HCT116 (cell line): ENCODE results near the gene PVR. TPM values are rescaled to one million over a fixed set of nuclear protein-coding genes. Genes with fewer than 3 reads are reported as not detected.

Experiments
- ATAC-seq: fragments of 200-7000 bp; cut with Tn5 transposase; 2 replicates; pipeline ENCODE4 v1.9.1; 2020; ENCODE audit warnings: mild to moderate bottlenecking, moderate library complexity
- BruUV-seq: library from RNA; stranded (reverse); fragments of 400-500 nt; replicated peaks from 2 replicates; lab custom pipeline; 2021; lab: Mats Ljungman, UMichigan
- CTCF ChIA-PET: fragments of 300-600 bp; sonication (Branson Sonifier 250); formaldehyde crosslinking; loops from one replicate; lab custom pipeline; 2021; ENCODE audit warnings: antibody characterized with exemption; lab: Charles Lee
- POLR2A ChIA-PET: fragments of 300-600, 350-600 bp; sonication (Branson Sonifier 250); formaldehyde crosslinking; loops from one replicate; lab custom pipeline; 2021; ENCODE audit warnings: antibody characterized with exemption; lab: Charles Lee
- RAD21 ChIA-PET, 2 experiments: fragments of 300-600 bp; sonication (Branson Sonifier 250); formaldehyde crosslinking; loops; one replicate each; lab custom pipeline; 2023; ENCODE audit warnings: low total read pairs in 2 of 2; ENCODE audit not compliant: uncharacterized antibody in 2 of 2, unreplicated experiment in 2 of 2, low non-redundant PET in 1 of 2; lab: Charles Lee
- DNase-seq: peaks from one replicate; pipeline ENCODE4 v3.0.0-alpha.2; 2010; ENCODE audit warnings: low read depth, low spot score
- H2AFZ ChIP-seq: fragments of 200-600 bp; shearing (Covaris generic), sonication (generic); 2 replicates; pipeline ENCODE4 v1.6.1; 2017; ENCODE audit warnings: low read depth, mixed run types, mixed read lengths, antibody characterized with exemption, low read length; ENCODE audit not compliant: poor library complexity, severe bottlenecking
- H3K27ac ChIP-seq: 2 replicates; pipeline ENCODE4 v1.5.1; 2012; ENCODE audit warnings: low read depth, low read length
- H3K27me3 ChIP-seq: fragments of 200-600 bp; sonication (generic); 2 replicates; pipeline ENCODE4 v1.6.1; 2016; ENCODE audit warnings: mixed run types, low read length, mixed read lengths; ENCODE audit not compliant: insufficient read depth
- H3K36me3 ChIP-seq, 2 experiments: fragments of 200-500 bp in 1 of 2; fragments of 200-600 bp in 1 of 2; sonication (Bioruptor generic) in 1 of 2; sonication (generic) in 1 of 2; 2 replicates each; pipeline versions ENCODE4 v1.5.1 to v1.6.1; 2014 to 2016; ENCODE audit warnings: low read length in 2 of 2, inconsistent platforms in 1 of 2, mixed read lengths in 1 of 2, mixed run types in 1 of 2; ENCODE audit not compliant: insufficient read depth in 2 of 2, control insufficient read depth in 1 of 2
- H3K4me1 ChIP-seq, 2 experiments: fragments of 200-600 bp in 1 of 2; sonication (generic) in 1 of 2; 2 replicates each; pipeline versions ENCODE4 v1.5.1 to v1.6.1; 2012 to 2017; ENCODE audit warnings: low read length in 2 of 2, inconsistent platforms in 1 of 2, mild to moderate bottlenecking in 1 of 2, mixed read lengths in 1 of 2, mixed run types in 1 of 2, moderate library complexity in 1 of 2; ENCODE audit not compliant: insufficient read depth in 2 of 2, control insufficient read depth in 1 of 2
- H3K4me2 ChIP-seq: fragments of 200-600 bp; sonication (generic); 2 replicates; pipeline ENCODE4 v1.6.1; 2017; ENCODE audit warnings: mixed run types, low read length, mixed read lengths
- H3K4me3 ChIP-seq, 2 experiments: fragments of 200-600 bp in 1 of 2; sonication (generic) in 1 of 2; replicated peaks in 1 of 2; 2 replicates each; pipeline ENCODE4 v1.5.1; 2011 to 2016; ENCODE audit warnings: low read length in 2 of 2, control low read depth in 1 of 2, low read depth in 1 of 2, mild to moderate bottlenecking in 1 of 2, mixed read lengths in 1 of 2, mixed run types in 1 of 2
- H3K79me2 ChIP-seq: fragments of 200-600 bp; sonication (generic); 2 replicates; pipeline ENCODE4 v1.6.1; 2017; ENCODE audit warnings: mild to moderate bottlenecking, mixed run types, low read length, moderate library complexity, mixed read lengths; ENCODE audit not compliant: insufficient read depth
- H3K9ac ChIP-seq: fragments of 200-600 bp; sonication (generic); 2 replicates; pipeline ENCODE4 v1.6.1; 2016; ENCODE audit warnings: low read length, mixed read lengths
- H3K9me2 ChIP-seq: fragments of 200-600 bp; sonication (generic), shearing (Covaris generic); 2 replicates; pipeline ENCODE4 v1.6.1; 2017; ENCODE audit warnings: mixed run types, mild to moderate bottlenecking, moderate library complexity; ENCODE audit not compliant: insufficient read depth
- H3K9me3 ChIP-seq, 2 experiments: fragments of 200-500 bp in 1 of 2; fragments of 200-600 bp in 1 of 2; sonication (Bioruptor generic) in 1 of 2; sonication (generic) in 1 of 2; 2 replicates each; pipeline ENCODE4 v1.6.1; 2014 to 2017; ENCODE audit warnings: low read length in 2 of 2, mixed read lengths in 2 of 2, inconsistent platforms in 1 of 2, low read depth in 1 of 2, mild to moderate bottlenecking in 1 of 2, mixed run types in 1 of 2, moderate library complexity in 1 of 2; ENCODE audit not compliant: control insufficient read depth in 1 of 2, insufficient read depth in 1 of 2
- H4K20me1 ChIP-seq: fragments of 200-600 bp; sonication (generic), shearing (Covaris generic); 2 replicates; pipeline ENCODE4 v1.6.1; 2017; ENCODE audit warnings: mixed run types, mild to moderate bottlenecking, moderate library complexity; ENCODE audit not compliant: insufficient read depth
- ATF3 ChIP-seq: IDR thresholded peaks from 2 replicates; pipeline ENCODE4 v1.6.1; 2012
- CTCF ChIP-seq, 3 experiments: fragments of 200-600 bp in 1 of 3; sonication (generic) in 1 of 3; IDR thresholded peaks in 2 of 3; conservative IDR thresholded peaks in 1 of 3; 2 replicates each; pipeline ENCODE4 v1.5.1; 2012 to 2017; ENCODE audit warnings: low read depth in 2 of 3, low read length in 2 of 3, antibody characterized with exemption in 1 of 3, borderline replicate concordance in 1 of 3, control low read depth in 1 of 3, mild to moderate bottlenecking in 1 of 3, mixed read lengths in 1 of 3, mixed run types in 1 of 3, moderate library complexity in 1 of 3; ENCODE audit not compliant: insufficient read depth in 1 of 3
- EGR1 ChIP-seq: IDR thresholded peaks from 2 replicates; pipeline ENCODE4 v1.6.1; 2012; ENCODE audit warnings: low read depth
- ELF1 ChIP-seq: IDR thresholded peaks from 2 replicates; pipeline ENCODE4 v1.6.1; 2012; ENCODE audit warnings: low read depth, borderline replicate concordance
- EZH2phosphoT487 ChIP-seq: fragments of 200-600 bp; IDR thresholded peaks from 2 replicates; pipeline ENCODE4 v1.6.1; 2018; ENCODE audit warnings: antibody characterized with exemption, borderline replicate concordance
- FOSL1 ChIP-seq: IDR thresholded peaks from 2 replicates; pipeline ENCODE4 v1.6.1; 2012; ENCODE audit warnings: low read depth
- RAD21 ChIP-seq: IDR thresholded peaks from 2 replicates; pipeline ENCODE4 v1.6.1; 2012; ENCODE audit warnings: low read depth, mild to moderate bottlenecking
- SIN3A ChIP-seq: IDR thresholded peaks from 2 replicates; pipeline ENCODE4 v1.6.1; 2012; ENCODE audit warnings: low read depth
- SP1 ChIP-seq: IDR thresholded peaks from 2 replicates; pipeline ENCODE4 v1.6.1; 2012; ENCODE audit warnings: low read depth
- TCF7L2 ChIP-seq: IDR thresholded peaks from 2 replicates; pipeline ENCODE4 v1.7.0; 2011; ENCODE audit warnings: borderline replicate concordance, inconsistent platforms; ENCODE audit not compliant: insufficient read depth, insufficient read length; ENCODE audit errors: extremely low read depth
- ZBTB33 ChIP-seq: IDR thresholded peaks from 2 replicates; pipeline ENCODE4 v1.6.1; 2011; ENCODE audit warnings: mild to moderate bottlenecking, low read length, moderate library complexity; ENCODE audit not compliant: insufficient replicate concordance; ENCODE audit errors: extremely low read depth
- ZNF274 ChIP-seq: fragments of 200-500 bp; sonication (Bioruptor generic); IDR thresholded peaks from 2 replicates; pipeline ENCODE4 v1.6.1; 2014; ENCODE audit warnings: mild to moderate bottlenecking, low read depth, low read length, inconsistent platforms
- intact Hi-C: fragments of 100-400 bp; cut with micrococcal nuclease; formaldehyde crosslinking; loops from 2 replicates; pipeline ENCODE4 v1.10.0; 2022
- total RNA-seq: library from RNA; stranded (reverse); gene quantifications from one replicate; pipeline ENCODE4 v1.2.1, GENCODE V29; 2021; ENCODE audit not compliant: unreplicated experiment

The PVR gene
- total RNA-seq, 1 experiment from 2014 or later: 62.0 TPM

- intact Hi-C loops: no loop called here
- CTCF ChIA-PET: no interaction called here
- Histone ChIP-seq H3K9me2 (no peaks in the 10 kb centered on the region), H3K4me3 (no peak overlapping the region), H3K27ac (no peak overlapping the region), H3K9me3 (no peaks in the 10 kb centered on the region), H2AFZ (no peak overlapping the region), H3K79me2 (no peaks in the 10 kb centered on the region), H3K4me1 (no peaks in the 10 kb centered on the region), H3K4me2 (no peak overlapping the region), H3K36me3 (no peaks in the 10 kb centered on the region), H4K20me1 (no peaks in the 10 kb centered on the region), H3K9ac (no peak overlapping the region), H3K27me3 (no peaks in the 10 kb centered on the region)
- POLR2A ChIA-PET: no interaction called here
- BruUV-seq: no TSS peak
- DNase-seq (no peak), ATAC-seq (no peak)
- RAD21 ChIA-PET: no interaction called here
- TF ChIP-seq ZNF274 (no peak), SIN3A (no peak), FOSL1 (no peak), CTCF (IDR thresholded peaks at IDR 0.05 in 2 of 3, conservative IDR thresholded peaks at IDR 0.05 in 1 of 3; ENCODE audit: borderline replicate concordance in 1 of 3, insufficient read depth in 1 of 3, low read depth in 2 of 3, low read length in 2 of 3) (no peak), ZBTB33 (no peak), EGR1 (no peak), TCF7L2 (no peak), SP1 (no peak), EZH2phosphoT487 (no peak), ATF3 (no peak), ELF1 (no peak), RAD21 (no peak)
These were observed 24.9 kb upstream of the PVR start for GRCh38 chr19:44618640-44619357.
